DOHH2 (cell line): ENCODE results near the gene CAPN15.

Experiments
- H3F3A ChIP-seq: fragments of 200-600 bp; sonication (generic), shearing (Covaris generic); 2 replicates; pipeline ENCODE4 v1.6.0; 2016; ENCODE audit warnings: antibody characterized with exemption, mild to moderate bottlenecking; ENCODE audit not compliant: control insufficient read depth, insufficient read depth
- H3K27ac ChIP-seq: fragments of 200-600 bp; sonication (generic); 2 replicates; pipeline ENCODE4 v1.5.1; 2014; ENCODE audit warnings: low read depth, mild to moderate bottlenecking, low read length, moderate library complexity
- H3K27me3 ChIP-seq: fragments of 200-600 bp; sonication (generic); 2 replicates; pipeline ENCODE4 v1.6.1; 2014; ENCODE audit warnings: mild to moderate bottlenecking, low read length, mixed read lengths; ENCODE audit not compliant: control insufficient read depth
- H3K36me3 ChIP-seq: fragments of 200-600 bp; sonication (generic); 2 replicates; pipeline ENCODE4 v1.6.1; 2014; ENCODE audit warnings: mild to moderate bottlenecking, low read length, moderate library complexity, mixed read lengths; ENCODE audit not compliant: control insufficient read depth
- H3K4me1 ChIP-seq: fragments of 200-600 bp; sonication (generic); 2 replicates; pipeline ENCODE4 v1.6.1; 2014; ENCODE audit warnings: mild to moderate bottlenecking, low read length, mixed read lengths; ENCODE audit not compliant: control insufficient read depth
- H3K4me2 ChIP-seq: fragments of 200-600 bp; sonication (generic); 2 replicates; pipeline ENCODE4 v1.6.0; 2014; ENCODE audit warnings: mild to moderate bottlenecking, low read length, moderate library complexity
- H3K4me3 ChIP-seq: fragments of 200-600 bp; sonication (generic); 2 replicates; pipeline ENCODE4 v1.5.1; 2014; ENCODE audit warnings: mild to moderate bottlenecking, low read length, mixed read lengths
- H3K79me2 ChIP-seq: fragments of 200-600 bp; sonication (generic); 2 replicates; pipeline ENCODE4 v1.6.1; 2014; ENCODE audit warnings: mild to moderate bottlenecking, low read length, mixed read lengths; ENCODE audit not compliant: control insufficient read depth
- H3K9me2 ChIP-seq: fragments of 200-600 bp; sonication (generic); replicated peaks from 2 replicates; pipeline ENCODE4 v1.6.1; 2014; ENCODE audit warnings: mild to moderate bottlenecking, low read length, mixed read lengths; ENCODE audit not compliant: control insufficient read depth
- H3K9me3 ChIP-seq: fragments of 200-600 bp; sonication (generic); 2 replicates; pipeline ENCODE4 v1.6.1; 2014; ENCODE audit warnings: antibody characterized with exemption, low read length, mixed read lengths; ENCODE audit not compliant: control insufficient read depth, insufficient read depth
- H4K20me1 ChIP-seq: fragments of 200-600 bp; sonication (generic); 2 replicates; pipeline ENCODE4 v1.6.0; 2014; ENCODE audit warnings: low read depth, mild to moderate bottlenecking, antibody characterized with exemption, low read length, moderate library complexity; ENCODE audit not compliant: control insufficient read depth, insufficient read depth
- EZH2phosphoT487 ChIP-seq: fragments of 200-600 bp; sonication (generic); IDR thresholded peaks from 2 replicates; pipeline ENCODE4 v1.6.1; 2017; ENCODE audit warnings: borderline replicate concordance, mild to moderate bottlenecking, antibody characterized with exemption, low read length, moderate library complexity, mixed read lengths
- TF ChIP-seq, protein P1 (sequence below): fragments of 200-600 bp; sonication (generic); IDR thresholded peaks from one replicate; pipeline ENCODE4 v1.5.1; 2014; ENCODE audit warnings: antibody characterized with exemption, mild to moderate bottlenecking, low read depth, low read length; ENCODE audit not compliant: poor library complexity, severe bottlenecking

Gene CAPN15

GRCh38 chr16:585351-585750 is 57.8 kb downstream of the CAPN15 start:
- no peak overlapping the region for H3K27ac ChIP-seq
- H3K27me3 ChIP-seq, result no peaks in the 10 kb centered on the region
- peaks cover 9% of the 10 kb centered on the region for H3K36me3 ChIP-seq
- no peak for TF ChIP-seq EZH2phosphoT487
- TF ChIP-seq, protein P1, sequence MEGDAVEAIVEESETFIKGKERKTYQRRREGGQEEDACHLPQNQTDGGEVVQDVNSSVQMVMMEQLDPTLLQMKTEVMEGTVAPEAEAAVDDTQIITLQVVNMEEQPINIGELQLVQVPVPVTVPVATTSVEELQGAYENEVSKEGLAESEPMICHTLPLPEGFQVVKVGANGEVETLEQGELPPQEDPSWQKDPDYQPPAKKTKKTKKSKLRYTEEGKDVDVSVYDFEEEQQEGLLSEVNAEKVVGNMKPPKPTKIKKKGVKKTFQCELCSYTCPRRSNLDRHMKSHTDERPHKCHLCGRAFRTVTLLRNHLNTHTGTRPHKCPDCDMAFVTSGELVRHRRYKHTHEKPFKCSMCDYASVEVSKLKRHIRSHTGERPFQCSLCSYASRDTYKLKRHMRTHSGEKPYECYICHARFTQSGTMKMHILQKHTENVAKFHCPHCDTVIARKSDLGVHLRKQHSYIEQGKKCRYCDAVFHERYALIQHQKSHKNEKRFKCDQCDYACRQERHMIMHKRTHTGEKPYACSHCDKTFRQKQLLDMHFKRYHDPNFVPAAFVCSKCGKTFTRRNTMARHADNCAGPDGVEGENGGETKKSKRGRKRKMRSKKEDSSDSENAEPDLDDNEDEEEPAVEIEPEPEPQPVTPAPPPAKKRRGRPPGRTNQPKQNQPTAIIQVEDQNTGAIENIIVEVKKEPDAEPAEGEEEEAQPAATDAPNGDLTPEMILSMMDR, result no peak
- no peaks in the 10 kb centered on the region for H3K9me2 ChIP-seq
- no peak overlapping the region for H3K4me3 ChIP-seq
- no peaks in the 10 kb centered on the region for H4K20me1 ChIP-seq
- peaks cover 21% of the 10 kb centered on the region for H3K79me2 ChIP-seq
- H3K4me1 ChIP-seq, result peaks cover 9% of the 10 kb centered on the region
- H3K9me3 ChIP-seq, result no peaks in the 10 kb centered on the region
- H3K4me2 ChIP-seq, result no peak overlapping the region
- H3F3A ChIP-seq, result no peaks in the 10 kb centered on the region; the same call in 1 of the 2 replicates

DNA sequence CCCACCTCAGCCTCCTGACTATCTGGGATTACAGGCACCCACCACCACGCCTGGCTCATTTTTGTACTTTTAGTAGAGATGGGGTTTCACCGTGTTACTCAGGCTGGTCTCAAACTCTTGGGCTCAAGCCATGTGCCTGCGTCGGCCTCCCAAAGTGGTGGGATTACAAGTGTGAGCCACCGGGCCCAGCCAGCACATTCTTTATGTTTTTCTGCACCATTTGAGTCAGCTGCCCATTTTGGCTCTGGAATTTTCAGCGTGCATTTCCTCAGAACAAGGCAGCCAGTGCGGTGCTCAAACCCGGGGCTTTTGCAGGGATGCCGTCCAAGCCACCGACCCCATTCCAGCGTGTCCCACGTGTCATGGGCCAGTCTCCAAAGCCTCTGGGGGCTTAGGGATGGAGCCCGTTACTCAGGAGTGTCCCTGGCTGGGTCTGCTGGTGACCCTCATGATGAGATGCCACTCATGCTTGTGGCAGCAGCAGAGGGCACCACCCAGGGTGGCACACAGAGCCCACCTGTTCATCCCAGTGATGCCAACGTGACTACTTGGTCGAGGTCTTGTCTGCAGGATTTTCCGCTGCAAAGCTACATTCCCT is 58.6 kb downstream of the CAPN15 start:
- Histone ChIP-seq H3K9me3 (no peaks in the 10 kb centered on the region), H3K4me1 (peaks cover 17% of the 10 kb centered on the region), H3K9me2 (no peaks in the 10 kb centered on the region), H3K4me3 (no peak overlapping the region), H4K20me1 (peaks cover 4% of the 10 kb centered on the region; the same call in 1 of the 2 replicates), H3K27ac (no peak overlapping the region), H3K79me2 (peaks cover 29% of the 10 kb centered on the region), H3K36me3 (peaks cover 9% of the 10 kb centered on the region), H3K27me3 (no peaks in the 10 kb centered on the region), H3K4me2 (no peak overlapping the region), H3F3A (no peaks in the 10 kb centered on the region; the same call in 1 of the 2 replicates)
- no peak for TF ChIP-seq EZH2phosphoT487
- TF ChIP-seq, protein P1, result no peak

- Histone ChIP-seq H3K9me3 (no peaks in the 10 kb centered on the region), H3K27me3 (no peaks in the 10 kb centered on the region), H3K79me2 (peaks cover 33% of the 10 kb centered on the region), H4K20me1 (peaks cover 4% of the 10 kb centered on the region; the same call in 1 of the 2 replicates), H3K36me3 (peaks cover 9% of the 10 kb centered on the region), H3K27ac (no peak overlapping the region), H3F3A (no peaks in the 10 kb centered on the region; the same call in 1 of the 2 replicates), H3K4me1 (peaks cover 21% of the 10 kb centered on the region), H3K4me3 (peak overlapping the region; percentile 73; the same call in 1 of the 2 replicates), H3K9me2 (no peaks in the 10 kb centered on the region), H3K4me2 (peak overlapping the region; percentile 78)
- TF ChIP-seq EZH2phosphoT487, result no peak
- TF ChIP-seq, protein P1, result no peak
These were observed 59.4 kb downstream of the CAPN15 start for GRCh38 chr16:586645-587590.
